ENCODE results near the gene ADCY2.
A peak's percentile ranks its signal among the peaks of the same experiment; 100 is the strongest.

The ADCY2 gene

GRCh38 chr5:7395947-7396712, at the start of gene ADCY2:
Gene ADCY2 (plus strand): TSS chr5:7396138. CDS start chr5:7396297, 159 bp downstream.
- Histone ChIP-seq H3K27me3 (ENCODE audit: control insufficient read depth in 5 of 5, insufficient read depth in 4 of 5, low read length in 5 of 5) (peaks cover 0 to 30% (median 22%) of the 10 kb centered on the region in 5 donors), H3K4me1 (ENCODE audit: control insufficient read depth in 5 of 5, insufficient read depth in 5 of 5, low read length in 5 of 5) (peaks cover 0 to 20% (median 12%) of the 10 kb centered on the region in 5 donors), H3K9me3 (ENCODE audit: control insufficient read depth in 5 of 5, low read length in 5 of 5) (no peaks in the 10 kb centered on the region), H3K27ac (ENCODE audit: low read depth, low read length) (no peak within 1 kb of the TSS), H3K36me3 (ENCODE audit: control insufficient read depth in 5 of 5, insufficient read depth in 5 of 5, low read length in 5 of 5) (no peaks in the 10 kb centered on the region), H3K4me3 (ENCODE audit: low read depth in 1 of 5, low read length in 5 of 5) (peak within 1 kb of the TSS; percentile 31 to 69 (median 47)), H3K9ac (ENCODE audit: low read length in 5 of 5) (peak within 1 kb of the TSS in 1 of 5 donors; percentile 10)

GRCh38 chr5:7347377-7347776, 48.6 kb upstream of the ADCY2 start:
- H3K27ac ChIP-seq (ENCODE audit: low read depth, low read length): no peak overlapping the region
- H3K27me3 ChIP-seq (ENCODE audit: control insufficient read depth in 5 of 5, insufficient read depth in 4 of 5, low read length in 5 of 5): no peaks in the 10 kb centered on the region
- H3K4me1 ChIP-seq (ENCODE audit: control insufficient read depth in 5 of 5, insufficient read depth in 5 of 5, low read length in 5 of 5): no peaks in the 10 kb centered on the region
- H3K9me3 ChIP-seq (ENCODE audit: control insufficient read depth in 5 of 5, low read length in 5 of 5): peaks cover 0 to 5% (median 4%) of the 10 kb centered on the region in 5 donors
- no peak overlapping the region for H3K9ac ChIP-seq (ENCODE audit: low read length in 5 of 5)
- H3K4me3 ChIP-seq (ENCODE audit: low read depth in 1 of 5, low read length in 5 of 5): no peak overlapping the region
- H3K36me3 ChIP-seq (ENCODE audit: control insufficient read depth in 5 of 5, insufficient read depth in 5 of 5, low read length in 5 of 5): no peaks in the 10 kb centered on the region

- H3K36me3 ChIP-seq (ENCODE audit: control insufficient read depth in 5 of 5, insufficient read depth in 5 of 5, low read length in 5 of 5): no peaks in the 10 kb centered on the region
- no peak overlapping the region for H3K9ac ChIP-seq (ENCODE audit: low read length in 5 of 5)
These were observed 47.6 kb upstream of the ADCY2 start for GRCh38 chr5:7348168-7348854.

GRCh38 chr5:7361593-7361992, 34.3 kb upstream of the ADCY2 start:
- Histone ChIP-seq H3K27ac (ENCODE audit: low read depth, low read length) (no peak overlapping the region), H3K27me3 (ENCODE audit: control insufficient read depth in 5 of 5, insufficient read depth in 4 of 5, low read length in 5 of 5) (no peaks in the 10 kb centered on the region), H3K9me3 (ENCODE audit: control insufficient read depth in 5 of 5, low read length in 5 of 5) (no peaks in the 10 kb centered on the region)

More at GRCh38 chr5:7348168-7348854, 47.6 kb upstream of the ADCY2 start:
- no peak overlapping the region for H3K27ac ChIP-seq (ENCODE audit: low read depth, low read length)
- no peaks in the 10 kb centered on the region for H3K27me3 ChIP-seq (ENCODE audit: control insufficient read depth in 5 of 5, insufficient read depth in 4 of 5, low read length in 5 of 5)
- H3K4me1 ChIP-seq (ENCODE audit: control insufficient read depth in 5 of 5, insufficient read depth in 5 of 5, low read length in 5 of 5): no peaks in the 10 kb centered on the region
- no peak overlapping the region for H3K4me3 ChIP-seq (ENCODE audit: low read depth in 1 of 5, low read length in 5 of 5)
- H3K9me3 ChIP-seq (ENCODE audit: control insufficient read depth in 5 of 5, low read length in 5 of 5): peaks cover 0 to 7% (median 4%) of the 10 kb centered on the region in 5 donors

GRCh38 chr5:7363067-7363677, 32.8 kb upstream of the ADCY2 start:
- Histone ChIP-seq H3K27me3 (ENCODE audit: control insufficient read depth in 5 of 5, insufficient read depth in 4 of 5, low read length in 5 of 5) (no peaks in the 10 kb centered on the region), H3K9ac (ENCODE audit: low read length in 5 of 5) (no peak overlapping the region), H3K4me1 (ENCODE audit: control insufficient read depth in 5 of 5, insufficient read depth in 5 of 5, low read length in 5 of 5) (no peaks in the 10 kb centered on the region), H3K4me3 (ENCODE audit: low read depth in 1 of 5, low read length in 5 of 5) (no peak overlapping the region), H3K27ac (ENCODE audit: low read depth, low read length) (no peak overlapping the region), H3K36me3 (ENCODE audit: control insufficient read depth in 5 of 5, insufficient read depth in 5 of 5, low read length in 5 of 5) (no peaks in the 10 kb centered on the region), H3K9me3 (ENCODE audit: control insufficient read depth in 5 of 5, low read length in 5 of 5) (no peaks in the 10 kb centered on the region)

More at GRCh38 chr5:7361593-7361992, 34.3 kb upstream of the ADCY2 start:
- no peak overlapping the region for H3K4me3 ChIP-seq (ENCODE audit: low read depth in 1 of 5, low read length in 5 of 5)
- H3K9ac ChIP-seq (ENCODE audit: low read length in 5 of 5): no peak overlapping the region
- H3K36me3 ChIP-seq (ENCODE audit: control insufficient read depth in 5 of 5, insufficient read depth in 5 of 5, low read length in 5 of 5): no peaks in the 10 kb centered on the region
- no peaks in the 10 kb centered on the region for H3K4me1 ChIP-seq (ENCODE audit: control insufficient read depth in 5 of 5, insufficient read depth in 5 of 5, low read length in 5 of 5)

- no peaks in the 10 kb centered on the region for H3K27me3 ChIP-seq (ENCODE audit: control insufficient read depth in 5 of 5, insufficient read depth in 4 of 5, low read length in 5 of 5)
- no peak overlapping the region for H3K4me3 ChIP-seq (ENCODE audit: low read depth in 1 of 5, low read length in 5 of 5)
- no peaks in the 10 kb centered on the region for H3K36me3 ChIP-seq (ENCODE audit: control insufficient read depth in 5 of 5, insufficient read depth in 5 of 5, low read length in 5 of 5)
- H3K9me3 ChIP-seq (ENCODE audit: control insufficient read depth in 5 of 5, low read length in 5 of 5): no peaks in the 10 kb centered on the region
- H3K27ac ChIP-seq (ENCODE audit: low read depth, low read length): no peak overlapping the region
- no peak overlapping the region for H3K9ac ChIP-seq (ENCODE audit: low read length in 5 of 5)
- H3K4me1 ChIP-seq (ENCODE audit: control insufficient read depth in 5 of 5, insufficient read depth in 5 of 5, low read length in 5 of 5): no peaks in the 10 kb centered on the region
These were observed 31.6 kb upstream of the ADCY2 start for GRCh38 chr5:7364226-7364875.

GRCh38 chr5:7367780-7368179, 28.2 kb upstream of the ADCY2 start:
- Histone ChIP-seq H3K27me3 (ENCODE audit: control insufficient read depth in 5 of 5, insufficient read depth in 4 of 5, low read length in 5 of 5) (no peaks in the 10 kb centered on the region), H3K27ac (ENCODE audit: low read depth, low read length) (no peak overlapping the region), H3K9me3 (ENCODE audit: control insufficient read depth in 5 of 5, low read length in 5 of 5) (no peaks in the 10 kb centered on the region), H3K4me3 (ENCODE audit: low read depth in 1 of 5, low read length in 5 of 5) (no peak overlapping the region), H3K9ac (ENCODE audit: low read length in 5 of 5) (no peak overlapping the region), H3K36me3 (ENCODE audit: control insufficient read depth in 5 of 5, insufficient read depth in 5 of 5, low read length in 5 of 5) (no peaks in the 10 kb centered on the region), H3K4me1 (ENCODE audit: control insufficient read depth in 5 of 5, insufficient read depth in 5 of 5, low read length in 5 of 5) (no peaks in the 10 kb centered on the region)

GRCh38 chr5:7372399-7372798, 23.5 kb upstream of the ADCY2 start:
- H3K9me3 ChIP-seq (ENCODE audit: control insufficient read depth in 5 of 5, low read length in 5 of 5): no peaks in the 10 kb centered on the region

GRCh38 chr5:7374186-7374585, 21.8 kb upstream of the ADCY2 start:
- H3K36me3 ChIP-seq (ENCODE audit: control insufficient read depth in 5 of 5, insufficient read depth in 5 of 5, low read length in 5 of 5): no peaks in the 10 kb centered on the region
- H3K27me3 ChIP-seq (ENCODE audit: control insufficient read depth in 5 of 5, insufficient read depth in 4 of 5, low read length in 5 of 5): no peaks in the 10 kb centered on the region
- no peak overlapping the region for H3K9ac ChIP-seq (ENCODE audit: low read length in 5 of 5)
- no peak overlapping the region for H3K4me3 ChIP-seq (ENCODE audit: low read depth in 1 of 5, low read length in 5 of 5)
- no peak overlapping the region for H3K27ac ChIP-seq (ENCODE audit: low read depth, low read length)
- H3K9me3 ChIP-seq (ENCODE audit: control insufficient read depth in 5 of 5, low read length in 5 of 5): no peaks in the 10 kb centered on the region
- H3K4me1 ChIP-seq (ENCODE audit: control insufficient read depth in 5 of 5, insufficient read depth in 5 of 5, low read length in 5 of 5): peaks cover 0 to 8% (median 0%) of the 10 kb centered on the region in 5 donors

More at GRCh38 chr5:7372399-7372798, 23.5 kb upstream of the ADCY2 start:
- Histone ChIP-seq H3K4me3 (ENCODE audit: low read depth in 1 of 5, low read length in 5 of 5) (no peak overlapping the region), H3K27me3 (ENCODE audit: control insufficient read depth in 5 of 5, insufficient read depth in 4 of 5, low read length in 5 of 5) (no peaks in the 10 kb centered on the region), H3K27ac (ENCODE audit: low read depth, low read length) (no peak overlapping the region), H3K9ac (ENCODE audit: low read length in 5 of 5) (no peak overlapping the region), H3K4me1 (ENCODE audit: control insufficient read depth in 5 of 5, insufficient read depth in 5 of 5, low read length in 5 of 5) (peaks cover 0 to 5% (median 0%) of the 10 kb centered on the region in 5 donors), H3K36me3 (ENCODE audit: control insufficient read depth in 5 of 5, insufficient read depth in 5 of 5, low read length in 5 of 5) (no peaks in the 10 kb centered on the region)

Measured in subcutaneous abdominal adipose tissue (tissue), 5 donors.